Colonic mucosa (tissue), 4 donors: ENCODE measurements around the gene LNPK. TPM values are rescaled to one million over a fixed set of nuclear protein-coding genes. Genes with fewer than 3 reads are reported as not detected.

Experiments used
- DNase-seq: peaks from one replicate; pipeline ENCODE4 v3.0.0-alpha.2; 2020
- H3K27ac ChIP-seq: fragments of 200-600 bp; one replicate; pipeline ENCODE4 v1.8.0; 2021
- H3K27me3 ChIP-seq: fragments of 200-600 bp; one replicate; pipeline ENCODE4 v1.8.0; 2021
- H3K36me3 ChIP-seq: fragments of 200-600 bp; one replicate; pipeline ENCODE4 v1.8.0; 2021
- H3K4me1 ChIP-seq: fragments of 200-600 bp; one replicate; pipeline ENCODE4 v1.8.0; 2021; ENCODE audit warnings: mild to moderate bottlenecking
- H3K4me3 ChIP-seq: fragments of 200-600 bp; one replicate; pipeline ENCODE4 v1.8.0; 2021
- H3K9ac ChIP-seq, 2 donors: one replicate each; pipeline ENCODE4 v1.7.0; 2013; ENCODE audit warnings: control low read depth in 2 of 2, low read depth in 2 of 2, low read length in 2 of 2
- H3K9me3 ChIP-seq: fragments of 200-600 bp; one replicate; pipeline ENCODE4 v1.8.0; 2021
- CTCF ChIP-seq: fragments of 200-600 bp; IDR thresholded peaks from one replicate; pipeline ENCODE4 v1.8.0; 2022; ENCODE audit warnings: antibody characterized with exemption, mild to moderate bottlenecking
- intact Hi-C: fragments of 100-400 bp; cut with DNase I; formaldehyde crosslinking; loops from one replicate; pipeline ENCODE4 v1.14.1; 2022
- total RNA-seq, 2 donors: library from RNA; stranded (reverse); fragmentation: NEBNext Ultra II Directional in 1 of 2; extraction: Animal tissue kit (Norgen Biotek cat#: 25700) in 1 of 2; gene quantifications; one replicate each; pipeline ENCODE4 v1.2.1, GENCODE V29; 2021
- donor health status: healthy.
- donor health status: DM: no; HTN: no; CAD: no.
- donor health status: DM: no; HTN: no; CAD: no.

Gene LNPK
- total RNA-seq, 2 donors from 2014 or later = 38.5 to 48.4 TPM

GRCh38 chr2:175874291-175874690 is 127.8 kb downstream of the LNPK start:
- no peaks in the 10 kb centered on the region for H3K36me3 ChIP-seq
- no peak overlapping the region for H3K27ac ChIP-seq
- no peak for DNase-seq
- no peak for TF ChIP-seq CTCF
- no peak overlapping the region for H3K4me3 ChIP-seq
- no peaks in the 10 kb centered on the region for H3K4me1 ChIP-seq
- H3K9me3 ChIP-seq = no peaks in the 10 kb centered on the region
- H3K9ac ChIP-seq = no peak overlapping the region
- H3K27me3 ChIP-seq = no peaks in the 10 kb centered on the region
- intact Hi-C loops = no loop called here

Other genes starting within 250 kb of the LNPK start
- gene EVX2, start 81.7 kb upstream of the LNPK start, total RNA-seq = not detected
- gene HOXD13, start 90.5 kb upstream of the LNPK start, total RNA-seq = under 1 TPM; 0.32 to 0.77 TPM
- gene HOXD12, start 97.5 kb upstream of the LNPK start, total RNA-seq = not detected
- 1 to 10 TPM in 1 of 2 donors, under 1 TPM in 1; 0.25 to 1.6 TPM for gene HOXD11, start 105.0 kb upstream of the LNPK start, total RNA-seq
- gene HOXD10, start 114.5 kb upstream of the LNPK start, total RNA-seq = 1 to 10 TPM in 1 of 2 donors, under 1 TPM in 1; 0.32 to 1.9 TPM
- gene HOXD9, start 120.5 kb upstream of the LNPK start, total RNA-seq = 1 to 10 TPM in 1 of 2 donors, under 1 TPM in 1; 0.86 to 1.7 TPM
- gene HOXD8, start 127.4 kb upstream of the LNPK start, total RNA-seq = 1 to 10 TPM; 3.1 to 4.6 TPM
- gene HOXD4, start 149.3 kb upstream of the LNPK start, total RNA-seq = 1 to 10 TPM; 1.6 to 3.6 TPM
- gene HOXD3, start 155.0 kb upstream of the LNPK start, total RNA-seq = 1 to 10 TPM; 3.2 to 4.6 TPM
- gene HOXD1, start 186.4 kb upstream of the LNPK start, total RNA-seq = 1 to 10 TPM; 4.0 to 8.3 TPM